DMS153 treated with DMSO at 0.1 percent for 48 hours (cell line): Measurements from ENCODE around the gene CREB3L2.
"Not testable (repeated sequence)": the region's sequence is repeated elsewhere in the genome, so short reads cannot be mapped to it uniquely, and the experiment has no call there.

Experiments
- DNase-seq: peaks from one replicate; lab custom pipeline; 2025; ENCODE audit not compliant: unreplicated experiment; lab: John Stamatoyannopoulos, UW

The CREB3L2 gene

GRCh38 chr7:137846827-137847567, 154.9 kb downstream of the CREB3L2 start, which contains the start of gene DGKI:
Gene DGKI (minus strand): TSS chr7:137846974.
- no peak for DNase-seq

DNA sequence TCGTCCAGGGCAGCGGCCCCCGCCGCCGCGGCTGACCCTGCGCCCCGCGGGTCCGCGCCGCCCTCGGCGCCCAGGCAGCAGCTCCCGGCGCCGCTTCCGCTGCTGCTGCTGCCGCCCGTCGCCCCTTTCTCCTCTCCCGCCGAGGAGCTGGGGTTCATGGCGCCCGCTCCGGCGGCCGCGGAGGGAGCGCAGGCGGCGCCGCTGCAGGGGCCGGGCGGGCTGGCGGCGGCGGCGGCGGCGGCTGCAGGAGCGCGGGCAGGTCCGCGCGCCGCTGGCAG, 155.4 kb downstream of the CREB3L2 start:
- DNase-seq, result no peak

- no peak for DNase-seq
These were observed 157.0 kb downstream of the CREB3L2 start for GRCh38 chr7:137844677-137845425.

GRCh38 chr7:137839903-137840779, 161.7 kb downstream of the CREB3L2 start:
- no peak for DNase-seq

DNA sequence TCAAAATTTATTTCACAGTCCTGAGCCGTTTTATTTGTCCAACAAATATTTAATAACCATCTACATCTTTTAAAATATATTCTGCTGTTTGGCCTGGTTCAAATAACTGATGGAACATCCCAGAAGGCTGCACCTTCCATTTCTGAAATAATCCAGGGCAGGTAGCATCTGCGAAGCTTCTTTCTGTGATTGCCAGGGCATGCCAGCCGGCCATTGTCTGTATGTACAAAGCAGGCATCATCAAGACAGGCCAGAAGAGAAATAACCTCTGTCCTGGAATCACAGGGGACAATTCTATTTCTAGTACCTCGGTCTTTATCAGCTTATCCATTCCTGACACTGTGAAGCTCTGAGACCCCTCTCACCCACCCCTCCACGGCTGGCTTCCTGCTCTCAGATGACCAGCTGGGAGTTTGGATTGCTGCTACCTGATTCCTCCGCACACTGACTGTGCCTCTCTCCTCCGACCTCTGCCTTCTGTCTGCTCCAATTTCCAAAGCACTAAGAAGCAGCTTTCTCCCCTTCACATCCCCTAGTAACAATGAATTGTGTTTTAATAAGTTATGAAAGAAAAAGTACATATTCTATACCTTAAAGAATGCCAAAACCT, 163.1 kb downstream of the CREB3L2 start:
- no peak for DNase-seq

DNA sequence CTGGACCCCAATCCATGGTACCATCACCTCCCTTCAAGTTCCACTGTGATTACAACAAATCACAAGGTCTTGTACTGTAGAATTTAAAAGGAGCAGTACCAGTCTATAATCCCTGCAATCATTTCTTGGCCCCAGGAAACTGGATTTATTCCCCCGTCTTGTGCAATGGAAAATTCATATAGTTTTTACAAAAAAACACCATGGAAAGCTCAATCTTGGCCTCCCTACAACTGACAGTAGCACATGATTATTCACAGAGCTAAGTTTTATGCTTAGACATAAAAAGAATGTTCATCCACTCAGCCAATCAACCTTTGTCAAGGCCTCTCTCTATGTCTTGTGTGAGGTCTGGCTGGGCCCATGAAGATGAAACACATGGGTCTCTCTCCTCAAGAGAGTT, 165.3 kb downstream of the CREB3L2 start:
- no peak for DNase-seq

GRCh38 chr7:137836113-137836509, 165.8 kb downstream of the CREB3L2 start:
- DNase-seq, result no peak

- DNase-seq, result no peak
These were observed 166.3 kb downstream of the CREB3L2 start for GRCh38 chr7:137835486-137836112.

DNA sequence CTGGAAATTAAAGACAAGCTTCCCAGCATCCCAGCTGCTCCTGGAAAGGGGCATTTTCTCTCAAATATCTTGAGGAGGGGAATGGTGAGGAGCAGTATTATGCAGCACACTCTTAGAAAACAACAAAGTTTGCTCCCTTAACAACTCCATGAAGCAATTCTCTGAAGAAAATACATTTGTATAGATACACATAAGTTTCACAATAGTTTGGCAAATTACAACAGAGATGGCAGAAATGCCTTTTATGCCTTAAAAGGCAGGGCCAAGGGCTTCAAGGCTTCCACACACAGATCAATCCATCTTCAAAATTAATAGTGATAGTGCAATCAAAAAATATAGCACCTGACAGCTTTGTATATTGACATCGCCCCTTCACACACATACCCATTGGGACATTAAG, 167.3 kb downstream of the CREB3L2 start:
- no peak for DNase-seq

- not testable (repeated sequence) for DNase-seq
These were observed 168.9 kb downstream of the CREB3L2 start for GRCh38 chr7:137832990-137833389.

GRCh38 chr7:137832382-137832781, 169.5 kb downstream of the CREB3L2 start:
- DNase-seq, result no peak

DNA sequence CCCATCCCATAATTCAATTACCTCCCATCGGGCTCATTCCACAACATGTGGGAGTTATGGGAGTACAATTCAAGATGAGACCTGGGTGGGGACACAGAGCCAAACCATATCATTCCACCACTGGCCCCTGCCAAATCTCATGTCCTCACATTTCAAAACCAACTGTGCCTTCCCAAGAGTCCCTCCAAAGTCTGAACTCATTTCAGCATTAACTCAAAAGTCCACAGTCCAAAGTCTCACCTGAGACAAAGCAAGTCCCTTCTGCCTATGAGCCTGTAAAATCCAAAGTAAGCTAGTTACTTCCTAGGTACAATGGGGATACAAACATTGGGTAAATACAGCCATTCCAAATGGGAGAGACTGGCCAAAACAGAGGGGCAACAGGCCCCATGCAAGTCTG, 170.3 kb downstream of the CREB3L2 start:
- DNase-seq, result not testable (repeated sequence)

DNA sequence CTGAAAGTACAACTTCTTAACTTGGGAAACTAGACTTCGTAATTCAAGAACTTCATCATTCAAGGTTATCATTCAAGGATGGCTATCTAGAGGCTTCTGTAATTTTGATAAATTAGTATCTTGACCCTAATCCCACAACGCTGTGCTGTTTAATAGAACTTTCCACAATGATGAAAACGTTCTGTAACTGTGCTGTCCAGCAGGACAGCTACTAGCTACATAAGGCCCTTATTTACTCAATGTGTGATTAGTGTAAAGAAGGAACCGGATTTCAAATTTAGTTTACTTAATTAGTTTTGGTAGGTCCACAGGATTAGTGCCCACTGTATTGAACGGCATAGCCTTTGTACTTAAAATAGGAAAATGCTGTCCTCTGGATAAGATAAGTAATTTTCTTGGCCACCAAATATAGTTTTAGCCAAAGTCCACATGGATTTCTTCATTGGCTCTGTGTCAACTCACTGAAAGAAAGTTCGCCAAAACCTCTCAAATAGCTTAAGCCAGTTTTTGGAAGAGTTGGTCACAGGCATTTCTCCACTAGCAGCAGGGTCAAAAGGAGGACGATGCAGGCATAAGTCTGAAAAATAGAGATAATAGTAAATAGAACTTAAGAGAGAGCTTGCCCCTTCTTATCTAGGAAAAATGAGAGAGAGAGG, 172.4 kb downstream of the CREB3L2 start:
- DNase-seq, result no peak

GRCh38 chr7:137828456-137828855, 173.4 kb downstream of the CREB3L2 start:
- no peak for DNase-seq

DNA sequence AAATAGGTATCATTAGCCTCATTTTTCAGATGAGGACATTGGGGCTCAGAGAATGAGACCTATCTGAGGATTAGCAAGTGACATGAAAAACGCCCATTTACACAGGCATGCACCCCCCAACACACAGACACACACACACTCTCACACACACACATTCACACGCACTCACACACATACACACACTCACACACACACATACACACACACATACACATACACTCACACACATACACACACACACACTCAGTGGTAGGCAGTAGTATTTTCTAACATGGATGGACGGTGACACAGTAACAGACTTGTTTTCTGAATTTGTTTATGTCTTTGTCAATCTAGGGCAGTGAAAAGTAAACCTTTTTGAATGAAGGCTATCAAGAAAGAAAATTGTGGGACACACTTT, 176.4 kb downstream of the CREB3L2 start:
- DNase-seq, result no peak
